Measurements from ENCODE around the gene PNMA6A.
"Not testable (repeated sequence)": the region's sequence is repeated elsewhere in the genome, so short reads cannot be mapped to it uniquely, and the experiment has no call there.

PNMA6A gene

GRCh38 chrX:153074935-153075334 lies 2.7 kb downstream of the PNMA6A start:
- DNase-seq (ENCODE audit: low read depth in 1 of 2, low spot score in 1 of 2) = no peak

- DNase-seq (ENCODE audit: low read depth in 1 of 2, low spot score in 1 of 2) = no peak
Measured at GRCh38 chrX:153075366-153075765, 3.1 kb downstream of the PNMA6A start.

DNA sequence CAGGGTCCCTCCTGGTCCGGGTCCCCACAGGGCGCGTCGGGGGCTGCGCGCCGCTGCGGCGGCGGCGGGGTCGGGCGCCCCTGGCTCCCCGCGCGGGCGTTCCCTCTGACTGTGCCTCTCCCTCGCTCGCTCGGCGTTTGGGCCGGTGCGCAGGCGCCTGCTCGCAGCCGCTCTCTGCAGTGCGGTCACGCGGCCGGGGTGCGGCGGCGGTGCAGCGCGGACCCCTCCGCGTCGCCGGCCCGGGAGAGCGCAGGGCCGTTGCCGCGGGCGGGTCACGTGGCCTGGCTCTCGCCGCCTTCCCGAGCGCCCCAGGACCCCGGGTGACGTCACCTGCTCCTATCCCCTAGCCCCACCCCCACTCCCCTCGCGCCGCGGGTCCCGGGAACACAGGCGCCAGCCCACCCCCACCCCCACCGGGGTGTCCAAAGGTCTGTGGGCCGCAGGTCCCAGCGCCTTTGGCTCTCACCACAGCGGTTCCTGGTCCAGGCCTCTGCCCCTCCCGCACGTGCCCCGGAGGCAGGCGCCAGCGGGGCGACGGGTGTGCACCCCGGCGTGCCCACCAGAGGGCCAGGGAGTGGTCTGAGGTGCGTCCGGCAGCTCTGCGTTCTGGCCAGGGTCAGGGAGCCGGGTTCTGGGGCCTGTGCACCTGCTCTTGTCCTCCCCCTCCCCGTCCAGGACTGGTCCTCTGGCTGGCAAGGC lies 5.3 kb downstream of the PNMA6A start:
- not testable (repeated sequence) for DNase-seq (ENCODE audit: low read depth in 1 of 2, low spot score in 1 of 2)

GRCh38 chrX:153083238-153083923 lies 11.1 kb downstream of the PNMA6A start:
- not testable (repeated sequence) for DNase-seq (ENCODE audit: low read depth in 1 of 2, low spot score in 1 of 2)

DNA sequence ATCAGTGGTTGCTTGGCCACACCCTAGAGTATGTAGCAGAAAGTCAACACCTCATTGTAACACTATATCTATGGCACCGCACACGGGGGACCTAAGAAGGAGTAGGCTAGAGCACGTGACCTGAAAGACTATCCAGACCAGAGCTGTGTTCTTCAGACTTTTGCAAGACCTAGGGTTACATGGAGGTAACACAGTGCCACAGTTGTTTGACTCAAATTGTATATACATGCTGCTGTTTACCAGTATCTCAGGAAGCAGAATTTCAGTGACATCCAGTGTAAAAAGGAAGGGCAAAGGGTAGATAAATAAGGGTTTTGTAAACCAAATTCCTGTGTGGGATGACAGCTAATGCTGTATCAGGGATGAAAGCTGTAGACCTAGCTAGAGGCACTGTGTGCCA lies 30.2 kb downstream of the PNMA6A start:
- no peak for DNase-seq (ENCODE audit: low read depth in 1 of 2, low spot score in 1 of 2)

DNA sequence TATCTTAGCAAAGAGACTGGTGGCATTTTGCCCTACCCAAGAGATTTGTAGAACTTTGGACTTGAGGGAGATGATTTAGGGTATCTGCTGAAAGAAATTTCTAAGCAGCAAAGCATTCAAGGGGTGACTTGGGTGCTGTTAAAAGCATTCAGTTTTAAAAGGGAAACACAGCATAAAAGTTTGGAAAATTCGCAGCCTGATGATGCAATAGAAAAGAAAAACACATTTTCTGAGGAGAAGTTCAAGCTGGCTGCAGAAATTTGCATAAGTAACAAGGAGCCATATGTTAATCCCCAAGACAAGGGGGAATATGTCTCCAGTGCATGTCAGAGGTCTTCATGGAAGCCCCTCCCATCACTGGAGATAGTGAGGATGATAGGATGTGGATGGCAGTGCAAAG lies 32.7 kb downstream of the PNMA6A start:
- DNase-seq (ENCODE audit: low read depth in 1 of 2, low spot score in 1 of 2) = not testable (repeated sequence)

GRCh38 chrX:153106092-153106801 lies 34.0 kb downstream of the PNMA6A start:
- DNase-seq (ENCODE audit: low read depth in 1 of 2, low spot score in 1 of 2) = not testable (repeated sequence)

DNA sequence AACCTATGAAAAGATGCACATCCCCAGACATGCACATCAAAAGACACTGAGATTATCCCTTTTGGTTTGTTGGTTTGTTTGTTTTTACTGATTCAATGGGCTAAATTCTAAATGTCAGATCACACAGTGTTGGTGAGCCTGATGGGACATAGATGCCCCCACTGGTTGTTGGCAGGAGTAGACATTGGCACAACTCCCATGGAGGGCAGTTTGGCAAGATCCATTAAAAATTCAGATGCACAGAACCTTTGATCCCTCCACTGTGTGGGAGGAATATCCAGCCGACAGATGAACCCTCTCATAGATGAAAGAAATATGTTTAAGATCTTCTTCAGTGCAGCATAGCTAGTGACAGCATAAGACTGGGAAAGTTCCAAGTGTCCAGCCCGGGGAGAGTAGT lies 38.5 kb downstream of the PNMA6A start:
- not testable (repeated sequence) for DNase-seq (ENCODE audit: low read depth in 1 of 2, low spot score in 1 of 2)

- not testable (repeated sequence) for DNase-seq (ENCODE audit: low read depth in 1 of 2, low spot score in 1 of 2)
Measured at GRCh38 chrX:153113851-153114250, 41.6 kb downstream of the PNMA6A start.

DNA sequence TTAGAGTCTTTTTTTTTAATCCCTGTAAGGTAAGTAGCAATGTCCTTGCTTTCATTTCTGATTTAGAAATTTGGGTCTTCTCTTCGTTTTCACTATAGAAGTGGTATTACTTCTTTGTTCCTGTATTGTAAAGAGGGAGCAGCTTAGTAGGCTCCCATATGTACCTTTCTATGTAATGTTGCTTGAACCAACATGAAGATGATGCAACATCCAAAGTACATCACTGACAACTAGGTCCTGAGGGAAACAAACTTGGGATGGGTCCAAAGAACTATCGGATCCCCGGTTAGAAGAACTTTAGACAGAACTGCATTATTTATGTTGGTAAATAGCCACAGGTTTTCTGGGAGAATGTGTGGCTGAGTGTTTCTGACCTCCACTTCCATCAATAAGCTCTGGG lies 45.5 kb downstream of the PNMA6A start:
- not testable (repeated sequence) for DNase-seq (ENCODE audit: low read depth in 1 of 2, low spot score in 1 of 2)

GRCh38 chrX:153120230-153120629 lies 48.0 kb downstream of the PNMA6A start:
- not testable (repeated sequence) for DNase-seq (ENCODE audit: low read depth in 1 of 2, low spot score in 1 of 2)

DNA sequence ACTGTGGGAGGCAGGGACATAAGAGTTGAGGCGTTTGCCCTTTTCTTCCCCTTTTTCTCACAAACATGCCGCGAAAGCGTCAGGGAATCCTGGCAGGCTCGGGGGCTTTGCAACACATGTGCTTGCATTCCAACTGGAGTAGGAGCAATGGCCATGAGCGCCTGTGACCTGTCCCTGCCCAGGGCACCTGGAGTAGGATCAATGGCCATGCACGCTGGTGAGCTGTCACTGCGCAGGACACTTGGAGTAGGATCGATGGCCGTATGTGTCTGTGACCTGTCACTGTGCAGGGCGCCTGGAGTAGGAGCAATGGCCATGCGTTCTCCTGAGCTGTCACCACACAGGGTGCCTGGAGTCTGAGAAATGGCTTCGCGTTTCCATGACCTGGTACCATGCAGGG lies 51.2 kb downstream of the PNMA6A start:
- DNase-seq (ENCODE audit: low read depth in 1 of 2, low spot score in 1 of 2) = not testable (repeated sequence)

Data from stimulated activated CD4-positive, alpha-beta T cell treated with anti-CD3 and anti-CD28 coated beads, Interleukin-15, amount 100 ng/mL, for 1 hour (primary cell).